ENCODE data around the gene CTSO. TPM values are rescaled to one million over a fixed set of nuclear protein-coding genes. Genes with fewer than 3 reads are reported as not detected.
"Not testable (repeated sequence)": the region's sequence is repeated elsewhere in the genome, so short reads cannot be mapped to it uniquely, and the experiment has no call there.

The CTSO gene
- total and polyA plus RNA-seq, 8 donors: 1.2 to 41.7 (median 5.7) TPM

GRCh38 chr4:155941085-155941790, 12.4 kb downstream of the CTSO start:
- Histone ChIP-seq H3K36me3 (peaks cover 0 to 48% (median 44%) of the 10 kb centered on the region in 4 donors), H3K9me3 (no peaks in the 10 kb centered on the region), H3K4me1 (peaks cover 0 to 11% (median 4%) of the 10 kb centered on the region in 4 donors), H3K27ac (no peak overlapping the region), H3K27me3 (no peaks in the 10 kb centered on the region), H3K4me3 (no peak overlapping the region)
- intact Hi-C loops (cut with DNase I; ENCODE audit: low total_unique reads): no loop called here
- TF ChIP-seq POLR2A (IDR thresholded peaks at IDR 0.05) (no peak), EP300 (IDR thresholded peaks at IDR 0.05) (no peak), POLR2AphosphoS5 (IDR thresholded peaks at IDR 0.05) (no peak)
- TF ChIP-seq, protein P1, sequence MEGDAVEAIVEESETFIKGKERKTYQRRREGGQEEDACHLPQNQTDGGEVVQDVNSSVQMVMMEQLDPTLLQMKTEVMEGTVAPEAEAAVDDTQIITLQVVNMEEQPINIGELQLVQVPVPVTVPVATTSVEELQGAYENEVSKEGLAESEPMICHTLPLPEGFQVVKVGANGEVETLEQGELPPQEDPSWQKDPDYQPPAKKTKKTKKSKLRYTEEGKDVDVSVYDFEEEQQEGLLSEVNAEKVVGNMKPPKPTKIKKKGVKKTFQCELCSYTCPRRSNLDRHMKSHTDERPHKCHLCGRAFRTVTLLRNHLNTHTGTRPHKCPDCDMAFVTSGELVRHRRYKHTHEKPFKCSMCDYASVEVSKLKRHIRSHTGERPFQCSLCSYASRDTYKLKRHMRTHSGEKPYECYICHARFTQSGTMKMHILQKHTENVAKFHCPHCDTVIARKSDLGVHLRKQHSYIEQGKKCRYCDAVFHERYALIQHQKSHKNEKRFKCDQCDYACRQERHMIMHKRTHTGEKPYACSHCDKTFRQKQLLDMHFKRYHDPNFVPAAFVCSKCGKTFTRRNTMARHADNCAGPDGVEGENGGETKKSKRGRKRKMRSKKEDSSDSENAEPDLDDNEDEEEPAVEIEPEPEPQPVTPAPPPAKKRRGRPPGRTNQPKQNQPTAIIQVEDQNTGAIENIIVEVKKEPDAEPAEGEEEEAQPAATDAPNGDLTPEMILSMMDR (IDR thresholded peaks at IDR 0.05): no peak
- WGBS, 5 donors: 73 to 86% (median 83%) methylated on average over 6 of the region's 6 CpGs
- DNase-seq: no peak

GRCh38 chr4:155935389-155935986, 18.2 kb downstream of the CTSO start:
- peaks cover 0 to 44% (median 29%) of the 10 kb centered on the region in 4 donors for H3K36me3 ChIP-seq
- TF ChIP-seq POLR2A (IDR thresholded peaks at IDR 0.05) (no peak), POLR2AphosphoS5 (IDR thresholded peaks at IDR 0.05) (no peak), EP300 (IDR thresholded peaks at IDR 0.05) (no peak)
- TF ChIP-seq, protein P1 (IDR thresholded peaks at IDR 0.05): no peak
- no peak overlapping the region for H3K27ac ChIP-seq
- DNase-seq: no peak
- intact Hi-C loops (cut with DNase I; ENCODE audit: low total_unique reads): no loop called here
- peaks cover 0 to 3% (median 0%) of the 10 kb centered on the region in 4 donors for H3K9me3 ChIP-seq
- H3K27me3 ChIP-seq: no peaks in the 10 kb centered on the region
- WGBS, 5 donors: 64 to 74% (median 72%) methylated on average over 4 of the region's 4 CpGs
- H3K4me1 ChIP-seq: no peaks in the 10 kb centered on the region
- no peak overlapping the region for H3K4me3 ChIP-seq

- peaks cover 0 to 41% (median 23%) of the 10 kb centered on the region in 4 donors for H3K36me3 ChIP-seq
- H3K27ac ChIP-seq; H3K4me3 ChIP-seq; H3K4me1 ChIP-seq; intact Hi-C loops (cut with DNase I; ENCODE audit: low total_unique reads); DNase-seq; H3K9me3 ChIP-seq; H3K27me3 ChIP-seq: not testable (repeated sequence)
- WGBS, 5 donors: 82 to 97% (median 95%) methylated on average over 4 of the region's 4 CpGs
These were observed 19.0 kb downstream of the CTSO start for GRCh38 chr4:155934634-155935033.

DNA sequence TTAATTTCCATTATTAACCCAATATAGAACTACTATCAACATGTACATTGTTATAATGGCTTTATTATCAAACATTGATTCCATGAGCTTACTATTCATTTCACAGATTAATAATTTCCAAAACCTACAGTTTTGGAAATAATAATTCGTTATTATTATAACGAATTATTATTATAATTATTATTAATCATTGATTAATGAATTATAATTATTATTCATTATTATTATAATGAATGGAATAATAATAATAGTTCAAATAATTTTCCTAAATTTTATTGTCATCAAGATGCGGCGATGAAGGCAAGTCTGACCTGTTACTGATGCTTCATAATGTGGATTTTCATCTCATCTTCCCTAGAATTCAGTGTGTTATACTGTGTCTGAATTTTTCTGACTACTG, 22.0 kb downstream of the CTSO start:
- no peak overlapping the region for H3K27ac ChIP-seq
- 91 to 97% (median 96%) methylated on average over 4 of the region's 4 CpGs for WGBS, 5 donors
- peaks cover 0 to 3% (median 0%) of the 10 kb centered on the region in 4 donors for H3K9me3 ChIP-seq
- no peaks in the 10 kb centered on the region for H3K4me1 ChIP-seq
- H3K4me3 ChIP-seq: no peak overlapping the region
- TF ChIP-seq EP300 (IDR thresholded peaks at IDR 0.05) (no peak), POLR2AphosphoS5 (IDR thresholded peaks at IDR 0.05) (no peak), POLR2A (IDR thresholded peaks at IDR 0.05) (no peak)
- TF ChIP-seq, protein P1 (IDR thresholded peaks at IDR 0.05): no peak
- no peak for DNase-seq
- intact Hi-C loops (cut with DNase I; ENCODE audit: low total_unique reads): no loop called here
- H3K27me3 ChIP-seq: no peaks in the 10 kb centered on the region
- peaks cover 0 to 44% (median 28%) of the 10 kb centered on the region in 4 donors for H3K36me3 ChIP-seq

GRCh38 chr4:155930330-155930729, 23.3 kb downstream of the CTSO start:
- H3K36me3 ChIP-seq: peaks cover 0 to 48% (median 38%) of the 10 kb centered on the region in 4 donors
- no peak overlapping the region for H3K27ac ChIP-seq
- intact Hi-C loops (cut with DNase I; ENCODE audit: low total_unique reads): no loop called here
- 63 to 73% (median 65%) methylated on average over 2 of the region's 2 CpGs for WGBS, 5 donors
- H3K27me3 ChIP-seq: no peaks in the 10 kb centered on the region
- no peak for TF ChIP-seq POLR2AphosphoS5 (IDR thresholded peaks at IDR 0.05)
- TF ChIP-seq, protein P1 (IDR thresholded peaks at IDR 0.05): no peak
- TF ChIP-seq POLR2A (IDR thresholded peaks at IDR 0.05): no peak
- TF ChIP-seq EP300 (IDR thresholded peaks at IDR 0.05): no peak
- DNase-seq: no peak
- no peaks in the 10 kb centered on the region for H3K4me1 ChIP-seq
- no peak overlapping the region for H3K4me3 ChIP-seq
- H3K9me3 ChIP-seq: peaks cover 0 to 3% (median 0%) of the 10 kb centered on the region in 4 donors

Data from stomach (tissue), 9 donors.